ENCODE data around the gene NRF1.

- TF ChIP-seq EZH2 (IDR thresholded peaks at IDR 0.05; ENCODE audit: low read depth), result no peak
- TF ChIP-seq, protein P1, sequence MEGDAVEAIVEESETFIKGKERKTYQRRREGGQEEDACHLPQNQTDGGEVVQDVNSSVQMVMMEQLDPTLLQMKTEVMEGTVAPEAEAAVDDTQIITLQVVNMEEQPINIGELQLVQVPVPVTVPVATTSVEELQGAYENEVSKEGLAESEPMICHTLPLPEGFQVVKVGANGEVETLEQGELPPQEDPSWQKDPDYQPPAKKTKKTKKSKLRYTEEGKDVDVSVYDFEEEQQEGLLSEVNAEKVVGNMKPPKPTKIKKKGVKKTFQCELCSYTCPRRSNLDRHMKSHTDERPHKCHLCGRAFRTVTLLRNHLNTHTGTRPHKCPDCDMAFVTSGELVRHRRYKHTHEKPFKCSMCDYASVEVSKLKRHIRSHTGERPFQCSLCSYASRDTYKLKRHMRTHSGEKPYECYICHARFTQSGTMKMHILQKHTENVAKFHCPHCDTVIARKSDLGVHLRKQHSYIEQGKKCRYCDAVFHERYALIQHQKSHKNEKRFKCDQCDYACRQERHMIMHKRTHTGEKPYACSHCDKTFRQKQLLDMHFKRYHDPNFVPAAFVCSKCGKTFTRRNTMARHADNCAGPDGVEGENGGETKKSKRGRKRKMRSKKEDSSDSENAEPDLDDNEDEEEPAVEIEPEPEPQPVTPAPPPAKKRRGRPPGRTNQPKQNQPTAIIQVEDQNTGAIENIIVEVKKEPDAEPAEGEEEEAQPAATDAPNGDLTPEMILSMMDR (conservative IDR thresholded peaks at IDR 0.05), result no peak
Measured at GRCh38 chr7:129740574-129741410, 129.3 kb downstream of the NRF1 start.

All from PC-9 (cell line).